K562 (cell line): ENCODE measurements around the gene WDR90. TPM values are rescaled to one million over a fixed set of nuclear protein-coding genes. Genes with fewer than 3 reads are reported as not detected.

ENCODE experiments used
- ATAC-seq: fragments of 200-7000 bp; cut with Tn5 transposase; 3 replicates; pipeline ENCODE4 v1.9.1; 2020; ENCODE audit warnings: moderate library complexity
- BruUV-seq: library from RNA; stranded (reverse); fragments of 400-500 nt; replicated peaks from 2 replicates; lab custom pipeline; 2021; lab: Mats Ljungman, UMichigan
- CTCF ChIA-PET: fragments of 300-600 bp; formaldehyde crosslinking; extraction: SDS; loops from one replicate; lab custom pipeline; 2021; ENCODE audit warnings: low intra/inter-chr PET ratio; lab: Yijun Ruan, JAX
- POLR2A ChIA-PET: fragments of 300-600, 350-650 bp; sonication (Branson Sonifier 250); formaldehyde crosslinking; extraction: SDS; loops from one replicate; lab custom pipeline; 2021; ENCODE audit warnings: antibody characterized with exemption, inconsistent platforms; lab: Yijun Ruan, JAX
- DNase-seq, 4 experiments: peaks; one replicate each; pipeline versions ENCODE4 v3.0.0 to v3.0.0-alpha.2; 2011 to 2018; ENCODE audit warnings: low spot score in 3 of 4, mixed read lengths in 3 of 4; ENCODE audit errors: extremely low read depth in 1 of 4
- FAIRE-seq: peaks from 2 replicates; lab custom pipeline; 2011; peaks lifted over from hg19 to GRCh38; lab: Jason Lieb, UNC
- H2AFZ ChIP-seq: 2 replicates; pipeline ENCODE4 v1.6.0; 2011; ENCODE audit warnings: low read depth, low read length, control low read depth, inconsistent platforms
- H3K27ac ChIP-seq: fragments of 200-600 bp; 3 replicates; pipeline ENCODE4 v1.8.0; 2011; ENCODE audit warnings: low read depth, mild to moderate bottlenecking, control low read depth, inconsistent platforms, low read length, moderate library complexity, mixed read lengths; ENCODE audit errors: extremely low read depth
- H3K27me3 ChIP-seq, 2 experiments: fragments of 300-600 bp in 1 of 2; 2 replicates in 1 of 2; 3 replicates in 1 of 2; pipeline versions ENCODE4 v1.6.0 to v1.8.0; 2011; ENCODE audit warnings: inconsistent platforms in 2 of 2, low read length in 2 of 2, mild to moderate bottlenecking in 1 of 2, mixed read lengths in 1 of 2, moderate library complexity in 1 of 2; ENCODE audit not compliant: control insufficient read depth in 2 of 2, insufficient read depth in 2 of 2
- H3K36me3 ChIP-seq: fragments of 300-600 bp; 3 replicates; pipeline ENCODE4 v1.8.0; 2011; ENCODE audit warnings: mild to moderate bottlenecking, low read length, inconsistent platforms; ENCODE audit not compliant: control insufficient read depth, insufficient read depth
- H3K4me1 ChIP-seq, 2 experiments: fragments of 200-600 bp in 1 of 2; replicated peaks in 1 of 2; 2 replicates in 1 of 2; 3 replicates in 1 of 2; pipeline versions ENCODE4 v1.5.1 to v1.8.0; 2011; ENCODE audit warnings: inconsistent platforms in 2 of 2, low read length in 2 of 2, mild to moderate bottlenecking in 1 of 2, mixed read lengths in 1 of 2, moderate library complexity in 1 of 2; ENCODE audit not compliant: control insufficient read depth in 2 of 2, insufficient read depth in 2 of 2
- H3K4me2 ChIP-seq: 2 replicates; pipeline ENCODE4 v1.6.1; 2011; ENCODE audit warnings: low read length, control low read depth, inconsistent platforms, mixed read lengths; ENCODE audit not compliant: insufficient read depth
- H3K4me3 ChIP-seq: fragments of 200-600 bp; sonication (generic), shearing (Covaris generic); 2 replicates; pipeline ENCODE4 v1.5.1; 2016; ENCODE audit warnings: control low read depth, inconsistent platforms
- H3K79me2 ChIP-seq: fragments of 200-600 bp; 3 replicates; pipeline ENCODE4 v1.8.0; 2011; ENCODE audit warnings: low read length, inconsistent platforms; ENCODE audit not compliant: control insufficient read depth, insufficient read depth
- H3K9ac ChIP-seq, 2 experiments: 2 replicates each; pipeline versions ENCODE4 v1.6.0 to v1.6.1; 2011; ENCODE audit warnings: low read depth in 2 of 2, low read length in 2 of 2, control low read depth in 1 of 2, inconsistent platforms in 1 of 2, mild to moderate bottlenecking in 1 of 2, mixed read lengths in 1 of 2; ENCODE audit not compliant: insufficient read depth in 1 of 2
- H3K9me1 ChIP-seq: one replicate; pipeline ENCODE4 v1.6.0; 2011; ENCODE audit warnings: inconsistent platforms, mild to moderate bottlenecking, low read length, moderate library complexity; ENCODE audit not compliant: control insufficient read depth, insufficient read depth
- H3K9me3 ChIP-seq: replicated peaks from 2 replicates; pipeline ENCODE4 v1.5.1; 2011; ENCODE audit warnings: low read depth, low read length, inconsistent platforms; ENCODE audit not compliant: control insufficient read depth, insufficient read depth
- H4K20me1 ChIP-seq: replicated peaks from 2 replicates; pipeline ENCODE4 v1.6.1; 2011; ENCODE audit warnings: low read length, inconsistent platforms, mixed read lengths; ENCODE audit not compliant: control insufficient read depth, insufficient read depth
- ARID1B ChIP-seq: fragments of 450-650 bp; IDR thresholded peaks from 2 replicates; pipeline ENCODE4 v1.6.1; 2016; ENCODE audit warnings: antibody characterized with exemption, mild to moderate bottlenecking, inconsistent platforms
- BRCA1 ChIP-seq, 2 experiments: fragments of 450-650 bp in 1 of 2; sonication (generic) in 1 of 2; formaldehyde crosslinking in 1 of 2; IDR thresholded peaks; 2 replicates each; pipeline versions ENCODE4 v1.5.0 to v1.6.1; 2017 to 2020; ENCODE audit warnings: mild to moderate bottlenecking in 1 of 2, missing genetic modification reagents in 1 of 2
- GABPA ChIP-seq: fragments of 200-800 bp; sonication (Bioruptor generic); conservative IDR thresholded peaks from 2 replicates; pipeline ENCODE4 v1.6.1; 2016; ENCODE audit warnings: low read depth, missing genetic modification characterization, missing compliant biosample characterization
- HEY1 ChIP-seq: fragments of 250-450 bp; sonication (Bioruptor Pico); IDR thresholded peaks from 2 replicates; pipeline ENCODE4 v1.5.0; 2020; ENCODE audit warnings: mild to moderate bottlenecking, moderate library complexity, borderline replicate concordance
- NR4A1 ChIP-seq, 2 experiments: fragments of 250-450 bp in 1 of 2; fragments of 450-650 bp in 1 of 2; sonication (Bioruptor Pico) in 1 of 2; IDR thresholded peaks; 2 replicates each; pipeline versions ENCODE4 v1.4.0 to v1.6.1; 2016 to 2020; ENCODE audit warnings: mild to moderate bottlenecking in 2 of 2, missing compliant biosample characterization in 1 of 2, missing genetic modification characterization in 1 of 2, moderate library complexity in 1 of 2
- SRSF7 ChIP-seq: fragments of 200-400 bp; formaldehyde crosslinking; optimal IDR thresholded peaks from 2 replicates; pipeline ENCODE3; 2017; ENCODE audit warnings: mild to moderate bottlenecking, low read depth, low read length
- SUPT5H ChIP-seq: fragments of 450-650 bp; IDR thresholded peaks from 2 replicates; pipeline ENCODE4 v1.6.1; 2016
- TCF3 ChIP-seq: sonication (generic); formaldehyde crosslinking; IDR thresholded peaks from 2 replicates; pipeline ENCODE4 v1.4.0; 2020; ENCODE audit warnings: mild to moderate bottlenecking, missing genetic modification reagents
- TSC22D4 ChIP-seq: fragments of 450-650 bp; IDR thresholded peaks from 2 replicates; pipeline ENCODE4 v1.6.1; 2016; ENCODE audit warnings: missing genetic modification characterization, missing biosample characterization, control low read depth
- WGBS: fragments of 100-300 bp; shearing (Covaris generic); methylation state at CpG from one replicate; pipeline ENCODE4 v1.1.6; 2016; ENCODE audit warnings: low coverage, mixed read lengths; ENCODE audit not compliant: insufficient coverage; ENCODE audit errors: missing lambda C conversion rate; 5-methylcytosine and 5-hydroxymethylcytosine counted together
- in situ Hi-C: fragments of 300-500 bp; cut with MboI; formaldehyde crosslinking; loops from 4 replicates; pipeline ENCODE4 v1.15.0; 2018; ENCODE audit warnings: inconsistent platforms, mixed read lengths
- intact Hi-C: fragments of 100-400 bp; cut with micrococcal nuclease; formaldehyde crosslinking; loops from 2 replicates; pipeline ENCODE4 v1.14.2; 2022
- polyA plus RNA-seq, 8 experiments: library from polyadenylated mRNA; depleted of rRNA in 4 of 8; stranded (reverse) in 5 of 8; unstranded in 3 of 8; fragments of >200 nt; fragmentation: Nextera tagmentation in 2 of 8; fragmentation: Illumina TruSeq in 1 of 8; extraction: Ambion mirVana in 2 of 8; extraction: Trizol in 1 of 8; gene quantifications; 2 replicates each; pipeline versions ENCODE4 v1.2.1 to v1.2.3, GENCODE V29; 2011 to 2014; ENCODE audit warnings: inconsistent platforms in 1 of 8, missing spikeins in 1 of 8
- total RNA-seq, 7 experiments: library from RNA; depleted of rRNA in 6 of 7; stranded (reverse); fragments of >200 nt in 6 of 7; fragmentation: Illumina TruSeq in 2 of 7; extraction: Trizol in 2 of 7; gene quantifications; 2 replicates each; pipeline versions ENCODE4 v1.2.1 to v1.2.3, GENCODE V29; 2011 to 2021; ENCODE audit warnings: low replicate concordance in 1 of 7
- TF ChIP-seq, protein P1 (sequence below): fragments of 450-650 bp; IDR thresholded peaks from 2 replicates; pipeline ENCODE4 v1.6.1; 2016; ENCODE audit warnings: antibody characterized with exemption
- TF ChIP-seq, protein P2 (sequence below): fragments of 450-650 bp; IDR thresholded peaks from 2 replicates; pipeline ENCODE4 v1.6.1; 2017; ENCODE audit warnings: antibody characterized with exemption, mild to moderate bottlenecking
- TF ChIP-seq, protein P3 (sequence below): conservative IDR thresholded peaks from 2 replicates; pipeline ENCODE4 v1.6.1; 2011; ENCODE audit warnings: low read depth, mild to moderate bottlenecking, low read length; ENCODE audit not compliant: control insufficient read depth
- TF ChIP-seq, protein P4 (sequence below), 2 experiments: IDR thresholded peaks; 2 replicates each; pipeline ENCODE4 v1.6.1; 2011; ENCODE audit warnings: borderline replicate concordance in 1 of 2, control low read depth in 1 of 2, low read depth in 1 of 2, low read length in 1 of 2, mild to moderate bottlenecking in 1 of 2, mixed read lengths in 1 of 2, moderate library complexity in 1 of 2; ENCODE audit not compliant: insufficient read depth in 1 of 2, insufficient read length in 1 of 2, poor library complexity in 1 of 2, severe bottlenecking in 1 of 2; ENCODE audit errors: extremely low read depth in 1 of 2

WDR90 gene
- total and polyA plus RNA-seq, 9 of the 15 experiments (the other 6 are each of a cell fraction or from before 2014, with no cell fraction given): 0.44 to 12.6 (median 3.3) TPM

DNA sequence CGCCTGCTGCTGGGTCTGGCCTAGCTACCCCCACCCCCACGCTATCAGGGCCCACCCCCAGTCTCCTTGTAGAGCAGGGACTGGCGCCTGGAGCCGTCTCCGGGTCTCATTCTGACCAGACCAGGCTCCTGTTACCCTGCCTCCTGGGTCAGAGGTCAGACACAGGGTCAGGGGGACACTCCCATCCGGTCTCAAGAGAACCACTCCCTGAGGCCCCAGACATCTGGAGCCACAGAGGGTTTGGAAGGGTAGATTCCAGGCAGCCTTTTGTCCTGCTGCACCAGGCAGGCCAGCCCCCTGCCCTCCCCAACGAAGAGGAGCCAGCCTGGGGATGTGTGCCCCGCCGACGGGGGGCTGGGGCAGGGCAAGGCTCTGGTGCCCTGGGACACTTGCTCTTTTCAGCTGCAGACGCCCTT, 19.3 kb upstream of the WDR90 start:
- peak; percentile 86 for FAIRE-seq
- Histone ChIP-seq H3K79me2 (peaks cover 6% of the 10 kb centered on the region), H3K9me3 (no peaks in the 10 kb centered on the region), H4K20me1 (no peaks in the 10 kb centered on the region), H3K4me3 (no peak overlapping the region), H3K4me1 (peaks cover 21 to 97% of the 10 kb centered on the region in 2 experiments), H2AFZ (no peak overlapping the region), H3K9me1 (no peaks in the 10 kb centered on the region), H3K27ac (peak overlapping the region; percentile 64; the same call in 2 of the 3 replicates), H3K36me3 (peaks cover 44% of the 10 kb centered on the region; the same call in 2 of the 3 replicates), H3K27me3 (no peaks in the 10 kb centered on the region), H3K9ac (peak overlapping the region; percentile 35 to 84; a peak in 2 of 4 replicates), H3K4me2 (peak overlapping the region; percentile 35; the same call in 1 of the 2 replicates)
- CTCF ChIA-PET: no interaction called here
- peak; percentile 80 for ATAC-seq
- in situ Hi-C loops (no loop called here), intact Hi-C loops (no loop called here)
- peak; percentile 74 to 91 (median 82) for DNase-seq
- POLR2A ChIA-PET: interaction anchor here (0.9 kb wide), 1 partner anchor 41 kb away, joined by 4 read pairs; no protein-coding TSS in a partner anchor
- no TSS peak for BruUV-seq
- 6% methylated on average over 5 of the region's 11 CpGs for WGBS
- TF ChIP-seq, protein P1, sequence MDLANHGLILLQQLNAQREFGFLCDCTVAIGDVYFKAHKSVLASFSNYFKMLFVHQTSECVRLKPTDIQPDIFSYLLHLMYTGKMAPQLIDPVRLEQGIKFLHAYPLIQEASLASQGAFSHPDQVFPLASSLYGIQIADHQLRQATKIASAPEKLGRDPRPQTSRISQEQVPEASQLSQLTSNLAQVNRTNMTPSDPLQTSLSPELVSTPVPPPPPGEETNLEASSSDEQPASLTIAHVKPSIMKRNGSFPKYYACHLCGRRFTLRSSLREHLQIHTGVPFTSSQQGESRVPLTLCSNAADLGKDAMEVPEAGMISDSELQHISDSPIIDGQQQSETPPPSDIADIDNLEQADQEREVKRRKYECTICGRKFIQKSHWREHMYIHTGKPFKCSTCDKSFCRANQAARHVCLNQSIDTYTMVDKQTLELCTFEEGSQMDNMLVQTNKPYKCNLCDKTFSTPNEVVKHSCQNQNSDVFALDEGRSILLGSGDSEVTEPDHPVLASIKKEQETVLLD: peak; percentile 47; the same call in 1 of the 2 replicates
- TF ChIP-seq, protein P2, sequence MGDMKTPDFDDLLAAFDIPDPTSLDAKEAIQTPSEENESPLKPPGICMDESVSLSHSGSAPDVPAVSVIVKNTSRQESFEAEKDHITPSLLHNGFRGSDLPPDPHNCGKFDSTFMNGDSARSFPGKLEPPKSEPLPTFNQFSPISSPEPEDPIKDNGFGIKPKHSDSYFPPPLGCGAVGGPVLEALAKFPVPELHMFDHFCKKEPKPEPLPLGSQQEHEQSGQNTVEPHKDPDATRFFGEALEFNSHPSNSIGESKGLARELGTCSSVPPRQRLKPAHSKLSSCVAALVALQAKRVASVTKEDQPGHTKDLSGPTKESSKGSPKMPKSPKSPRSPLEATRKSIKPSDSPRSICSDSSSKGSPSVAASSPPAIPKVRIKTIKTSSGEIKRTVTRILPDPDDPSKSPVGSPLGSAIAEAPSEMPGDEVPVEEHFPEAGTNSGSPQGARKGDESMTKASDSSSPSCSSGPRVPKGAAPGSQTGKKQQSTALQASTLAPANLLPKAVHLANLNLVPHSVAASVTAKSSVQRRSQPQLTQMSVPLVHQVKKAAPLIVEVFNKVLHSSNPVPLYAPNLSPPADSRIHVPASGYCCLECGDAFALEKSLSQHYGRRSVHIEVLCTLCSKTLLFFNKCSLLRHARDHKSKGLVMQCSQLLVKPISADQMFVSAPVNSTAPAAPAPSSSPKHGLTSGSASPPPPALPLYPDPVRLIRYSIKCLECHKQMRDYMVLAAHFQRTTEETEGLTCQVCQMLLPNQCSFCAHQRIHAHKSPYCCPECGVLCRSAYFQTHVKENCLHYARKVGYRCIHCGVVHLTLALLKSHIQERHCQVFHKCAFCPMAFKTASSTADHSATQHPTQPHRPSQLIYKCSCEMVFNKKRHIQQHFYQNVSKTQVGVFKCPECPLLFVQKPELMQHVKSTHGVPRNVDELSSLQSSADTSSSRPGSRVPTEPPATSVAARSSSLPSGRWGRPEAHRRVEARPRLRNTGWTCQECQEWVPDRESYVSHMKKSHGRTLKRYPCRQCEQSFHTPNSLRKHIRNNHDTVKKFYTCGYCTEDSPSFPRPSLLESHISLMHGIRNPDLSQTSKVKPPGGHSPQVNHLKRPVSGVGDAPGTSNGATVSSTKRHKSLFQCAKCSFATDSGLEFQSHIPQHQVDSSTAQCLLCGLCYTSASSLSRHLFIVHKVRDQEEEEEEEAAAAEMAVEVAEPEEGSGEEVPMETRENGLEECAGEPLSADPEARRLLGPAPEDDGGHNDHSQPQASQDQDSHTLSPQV: peak; percentile 71
- TF ChIP-seq, protein P3, sequence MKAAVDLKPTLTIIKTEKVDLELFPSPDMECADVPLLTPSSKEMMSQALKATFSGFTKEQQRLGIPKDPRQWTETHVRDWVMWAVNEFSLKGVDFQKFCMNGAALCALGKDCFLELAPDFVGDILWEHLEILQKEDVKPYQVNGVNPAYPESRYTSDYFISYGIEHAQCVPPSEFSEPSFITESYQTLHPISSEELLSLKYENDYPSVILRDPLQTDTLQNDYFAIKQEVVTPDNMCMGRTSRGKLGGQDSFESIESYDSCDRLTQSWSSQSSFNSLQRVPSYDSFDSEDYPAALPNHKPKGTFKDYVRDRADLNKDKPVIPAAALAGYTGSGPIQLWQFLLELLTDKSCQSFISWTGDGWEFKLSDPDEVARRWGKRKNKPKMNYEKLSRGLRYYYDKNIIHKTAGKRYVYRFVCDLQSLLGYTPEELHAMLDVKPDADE: peak; percentile 44; the same call in 1 of the 2 replicates
- no peak for TF ChIP-seq TSC22D4 (tag)
- 0 out of 2 replicates have a peak, but pooled peaks have one; percentile 42 for TF ChIP-seq SUPT5H
- no peak for TF ChIP-seq BRCA1 (IDR thresholded peaks at IDR 0.05)
- no peak for TF ChIP-seq BRCA1 (CRISPR knock-in tag; IDR thresholded peaks at IDR 0.05)
- TF ChIP-seq ARID1B: no peak; the same call in 1 of the 2 replicates
- TF ChIP-seq SRSF7: no peak
- no peak for TF ChIP-seq HEY1 (CRISPR knock-in tag)
- TF ChIP-seq NR4A1 (CRISPR knock-in tag; IDR thresholded peaks at IDR 0.05): no peak
- no peak for TF ChIP-seq NR4A1 (tag; IDR thresholded peaks at IDR 0.05)
- no peak for TF ChIP-seq GABPA (tag)
- peak; percentile 43; the same call in 1 of the 2 replicates for TF ChIP-seq TCF3 (CRISPR knock-in tag)
- TF ChIP-seq, protein P4, sequence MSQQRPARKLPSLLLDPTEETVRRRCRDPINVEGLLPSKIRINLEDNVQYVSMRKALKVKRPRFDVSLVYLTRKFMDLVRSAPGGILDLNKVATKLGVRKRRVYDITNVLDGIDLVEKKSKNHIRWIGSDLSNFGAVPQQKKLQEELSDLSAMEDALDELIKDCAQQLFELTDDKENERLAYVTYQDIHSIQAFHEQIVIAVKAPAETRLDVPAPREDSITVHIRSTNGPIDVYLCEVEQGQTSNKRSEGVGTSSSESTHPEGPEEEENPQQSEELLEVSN (IDR thresholded peaks at IDR 0.05; ENCODE audit: borderline replicate concordance in 1 of 2, extremely low read depth in 1 of 2, insufficient read depth in 1 of 2, insufficient read length in 1 of 2, low read depth in 1 of 2, low read length in 1 of 2, poor library complexity in 1 of 2, severe bottlenecking in 1 of 2): peak in 1 of 2 experiments; percentile 4
